GM12892 (cell line): ENCODE results near the gene ELF1.

Source experiments
- POLR2A ChIP-seq: IDR thresholded peaks from 2 replicates; pipeline ENCODE4 v1.6.1; 2011; ENCODE audit warnings: low read depth, low read length, control low read depth
- POLR2AphosphoS5 ChIP-seq: IDR thresholded peaks from 2 replicates; pipeline ENCODE4 v1.6.1; 2011; ENCODE audit warnings: low read depth, low read length, control low read depth
- TAF1 ChIP-seq: IDR thresholded peaks from 2 replicates; pipeline ENCODE4 v1.6.1; 2011; ENCODE audit warnings: low read depth, mild to moderate bottlenecking, control low read depth, low read length, borderline replicate concordance

DNA sequence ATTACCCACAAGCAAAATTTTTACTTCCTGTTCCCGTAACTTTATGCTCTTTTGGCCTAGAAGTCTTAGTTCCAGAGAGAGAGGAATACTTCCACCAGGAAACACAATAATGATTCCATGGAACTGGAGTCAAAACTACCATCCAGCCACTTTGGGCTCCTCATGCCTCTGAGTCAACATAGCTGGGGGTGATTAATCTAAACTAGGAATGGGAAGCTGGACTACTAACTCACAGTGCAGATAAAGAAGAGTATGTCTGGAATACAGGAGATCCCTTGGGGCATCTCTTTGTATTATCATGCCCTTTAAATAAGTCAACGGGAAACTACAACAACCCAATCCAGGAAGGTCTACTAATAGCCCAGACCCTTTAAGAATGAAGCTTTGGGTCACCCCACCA is 8.9 kb upstream of the ELF1 start:
- TF ChIP-seq POLR2AphosphoS5 (no peak), TAF1 (no peak), POLR2A (no peak)
